CD4-positive, alpha-beta T cell treated with Interleukin-21 for 1 hour (primary cell): Measurements from ENCODE around the gene GPC5.
"Not testable (repeated sequence)": the region's sequence is repeated elsewhere in the genome, so short reads cannot be mapped to it uniquely, and the experiment has no call there.

Source experiments
- DNase-seq: peaks from one replicate; pipeline ENCODE4 v3.0.0-alpha.2; 2020

Gene GPC5

GRCh38 chr13:91369441-91369831 lies 29.0 kb upstream of the GPC5 start:
- no peak for DNase-seq

- DNase-seq, result no peak
Measured at GRCh38 chr13:91370501-91370900, 27.9 kb upstream of the GPC5 start.

GRCh38 chr13:91372911-91373310 lies 25.5 kb upstream of the GPC5 start:
- DNase-seq, result no peak

GRCh38 chr13:91375116-91375729 lies 23.2 kb upstream of the GPC5 start:
- no peak for DNase-seq

GRCh38 chr13:91381371-91381770 lies 17.1 kb upstream of the GPC5 start:
- no peak for DNase-seq

- DNase-seq, result no peak
Measured at GRCh38 chr13:91383836-91384235, 14.6 kb upstream of the GPC5 start.

- no peak for DNase-seq
Measured at GRCh38 chr13:91384896-91385295, 13.5 kb upstream of the GPC5 start.

GRCh38 chr13:91389186-91389585 lies 9.2 kb upstream of the GPC5 start:
- no peak for DNase-seq

GRCh38 chr13:91397595-91397994 lies 826 bp upstream of the GPC5 start:
- no peak for DNase-seq

- no peak for DNase-seq
Measured at GRCh38 chr13:91399189-91400062, 1.0 kb downstream of the GPC5 start.

- DNase-seq, result no peak
Measured at GRCh38 chr13:91400063-91400399, 1.6 kb downstream of the GPC5 start.

- no peak for DNase-seq
Measured at GRCh38 chr13:91400671-91401070, 2.2 kb downstream of the GPC5 start.

- DNase-seq, result no peak
Measured at GRCh38 chr13:91401920-91402319, 3.5 kb downstream of the GPC5 start.

GRCh38 chr13:91405240-91405639 lies 6.8 kb downstream of the GPC5 start:
- DNase-seq, result no peak

GRCh38 chr13:91406619-91407018 lies 8.2 kb downstream of the GPC5 start:
- peak; percentile 54 for DNase-seq

- DNase-seq, result no peak
Measured at GRCh38 chr13:91408971-91409370, 10.6 kb downstream of the GPC5 start.

GRCh38 chr13:91416579-91416978 lies 18.2 kb downstream of the GPC5 start:
- DNase-seq, result not testable (repeated sequence)

GRCh38 chr13:91417660-91418325 lies 19.4 kb downstream of the GPC5 start:
- no peak for DNase-seq

GRCh38 chr13:91426913-91427312 lies 28.5 kb downstream of the GPC5 start:
- DNase-seq, result no peak

GRCh38 chr13:91438674-91439073 lies 40.3 kb downstream of the GPC5 start:
- DNase-seq, result not testable (repeated sequence)

GRCh38 chr13:91450913-91451312 lies 52.5 kb downstream of the GPC5 start:
- no peak for DNase-seq

- DNase-seq, result no peak
Measured at GRCh38 chr13:91454666-91455065, 56.2 kb downstream of the GPC5 start.

GRCh38 chr13:91456837-91457236 lies 58.4 kb downstream of the GPC5 start:
- no peak for DNase-seq

GRCh38 chr13:91459485-91459884 lies 61.1 kb downstream of the GPC5 start:
- no peak for DNase-seq
